Nephron (organoid): ENCODE data around the gene GIT1.

Experiments
- H3K27ac Mint-ChIP-seq, 3 experiments: 2 replicates each; pipeline ENCODE4 v1.8.0; 2020; ENCODE audit warnings: mixed read lengths in 3 of 3, mild to moderate bottlenecking in 2 of 3, moderate library complexity in 1 of 3
- H3K27me3 Mint-ChIP-seq: 2 replicates; pipeline ENCODE4 v1.8.0; 2021; ENCODE audit warnings: low read depth, mild to moderate bottlenecking, moderate library complexity, mixed read lengths
- H3K36me3 Mint-ChIP-seq: 2 replicates; pipeline ENCODE4 v1.8.0; 2020; ENCODE audit warnings: low read depth, mixed read lengths
- H3K4me1 Mint-ChIP-seq: 2 replicates; pipeline ENCODE4 v1.8.0; 2020; ENCODE audit warnings: mixed read lengths
- H3K4me3 Mint-ChIP-seq, 3 experiments: 2 replicates each; pipeline ENCODE4 v1.8.0; 2020; ENCODE audit warnings: mild to moderate bottlenecking in 3 of 3, mixed read lengths in 3 of 3, moderate library complexity in 2 of 3
- H3K9me3 Mint-ChIP-seq: 2 replicates; pipeline ENCODE4 v1.8.0; 2020; ENCODE audit warnings: mixed read lengths
- CTCF ChIP-seq, 3 experiments: fragments of 200-600 bp; sonication (generic); IDR thresholded peaks; one replicate each; pipeline ENCODE4 v1.5.0; 2021; ENCODE audit warnings: antibody characterized with exemption in 3 of 3; ENCODE audit not compliant: unreplicated experiment in 3 of 3

Gene GIT1

GRCh38 chr17:29576214-29577000 lies 13.0 kb downstream of the GIT1 start:
- peaks cover 22% of the 10 kb centered on the region for H3K4me1 Mint-ChIP-seq
- H3K36me3 Mint-ChIP-seq: peaks cover 20% of the 10 kb centered on the region
- no peaks in the 10 kb centered on the region for H3K9me3 Mint-ChIP-seq
- TF ChIP-seq CTCF (IDR thresholded peaks at IDR 0.05; ENCODE audit: unreplicated experiment in 3 of 3): no peak
- no peak overlapping the region for H3K4me3 Mint-ChIP-seq
- no peaks in the 10 kb centered on the region for H3K27me3 Mint-ChIP-seq
- H3K27ac Mint-ChIP-seq: no peak overlapping the region

DNA sequence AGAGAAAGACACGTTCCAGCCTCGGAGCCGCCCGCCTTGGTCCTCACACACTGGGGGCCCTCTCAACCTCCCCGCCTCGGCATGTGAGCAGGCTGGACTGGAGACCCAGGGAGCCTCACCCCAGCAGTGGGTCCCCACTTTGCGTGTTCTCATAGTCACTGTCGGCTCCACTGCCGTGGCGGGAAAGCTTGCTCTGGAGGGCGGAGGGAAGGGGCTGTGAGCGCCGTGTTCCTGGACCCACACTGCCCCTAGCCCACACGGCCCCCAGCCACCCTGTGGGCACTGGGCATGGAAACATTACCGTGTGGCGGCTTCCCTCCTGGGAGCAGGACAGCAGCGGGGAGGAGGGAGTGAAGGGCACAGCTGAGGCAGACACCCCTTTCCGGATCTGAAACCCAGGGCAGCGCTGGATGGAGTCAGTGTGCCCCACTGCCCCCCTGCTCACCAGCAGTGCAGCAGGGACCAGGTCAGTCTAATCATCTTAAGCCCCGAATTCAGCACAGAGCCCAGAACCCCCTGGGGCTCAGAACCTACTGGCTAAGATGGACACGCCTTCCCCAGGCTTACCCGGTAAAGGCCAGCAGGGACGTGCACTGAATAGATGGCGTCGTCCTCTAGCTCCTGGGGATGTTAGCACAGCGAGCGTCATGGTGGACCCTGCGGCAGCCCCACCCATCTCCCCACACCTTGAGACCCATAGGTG lies 13.8 kb downstream of the GIT1 start:
- peaks cover 6% of the 10 kb centered on the region for H3K27me3 Mint-ChIP-seq
- H3K27ac Mint-ChIP-seq: no peak overlapping the region
- H3K9me3 Mint-ChIP-seq: no peaks in the 10 kb centered on the region
- H3K36me3 Mint-ChIP-seq: peaks cover 24% of the 10 kb centered on the region
- peaks cover 30% of the 10 kb centered on the region for H3K4me1 Mint-ChIP-seq
- TF ChIP-seq CTCF (IDR thresholded peaks at IDR 0.05; ENCODE audit: unreplicated experiment in 3 of 3): no peak
- no peak overlapping the region for H3K4me3 Mint-ChIP-seq

DNA sequence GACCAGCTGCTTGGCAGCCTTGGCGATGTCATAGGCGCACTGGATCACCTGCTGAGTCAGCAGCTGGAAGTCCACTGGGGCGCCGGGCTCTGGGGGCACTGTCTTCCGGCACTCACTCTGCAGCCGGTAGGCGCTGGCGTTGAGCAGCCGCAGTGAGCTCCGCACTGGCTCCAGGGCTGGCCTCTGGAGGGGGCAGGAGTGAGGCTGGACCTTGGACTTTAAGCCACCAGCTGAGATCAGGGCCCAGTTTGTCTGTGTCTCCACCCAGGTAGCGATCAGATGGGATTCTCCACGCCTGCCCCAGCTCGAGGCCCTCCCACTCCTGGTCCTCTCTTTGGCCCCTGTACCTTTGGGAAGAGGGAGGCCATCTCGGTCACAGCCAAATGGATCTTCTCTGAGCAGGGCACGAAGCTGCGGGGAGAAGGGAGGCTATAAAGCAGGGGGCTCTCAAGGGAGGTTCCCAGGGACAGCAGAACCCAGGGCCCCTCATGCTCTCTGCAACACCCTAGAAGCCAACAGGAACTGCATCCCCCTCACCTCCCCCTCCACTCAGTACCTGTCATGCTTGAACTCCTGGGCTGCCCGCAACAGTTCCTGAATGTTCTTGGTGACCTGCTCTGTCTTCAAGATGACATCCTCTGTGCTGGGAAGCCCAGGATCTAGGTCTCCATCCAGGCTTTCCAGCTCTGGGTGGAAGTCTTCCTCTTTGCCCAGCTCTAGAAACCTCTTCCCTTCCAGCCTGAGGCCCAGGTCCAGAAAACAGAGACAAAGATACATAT lies 14.5 kb downstream of the GIT1 start:
- Mint-ChIP-seq H3K36me3 (peaks cover 19% of the 10 kb centered on the region), H3K9me3 (no peaks in the 10 kb centered on the region), H3K4me1 (peaks cover 26% of the 10 kb centered on the region), H3K27ac (peak overlapping the region in 1 of 3 experiments; percentile 41), H3K4me3 (peak overlapping the region in 1 of 3 experiments; percentile 38), H3K27me3 (peaks cover 9% of the 10 kb centered on the region)
- TF ChIP-seq CTCF (IDR thresholded peaks at IDR 0.05; ENCODE audit: unreplicated experiment in 3 of 3): no peak

- Mint-ChIP-seq H3K36me3 (peaks cover 18% of the 10 kb centered on the region), H3K4me1 (peaks cover 27% of the 10 kb centered on the region), H3K27ac (peak overlapping the region in 1 of 3 experiments; percentile 41), H3K27me3 (peaks cover 10% of the 10 kb centered on the region), H3K4me3 (peak overlapping the region in 1 of 3 experiments; percentile 38), H3K9me3 (no peaks in the 10 kb centered on the region)
- TF ChIP-seq CTCF (IDR thresholded peaks at IDR 0.05; ENCODE audit: unreplicated experiment in 3 of 3): no peak
These were observed 15.3 kb downstream of the GIT1 start for GRCh38 chr17:29573871-29574731.

GRCh38 chr17:29573558-29573869 lies 15.9 kb downstream of the GIT1 start:
- H3K4me3 Mint-ChIP-seq: peak overlapping the region in 2 of 3 experiments; percentile 48 to 64
- H3K36me3 Mint-ChIP-seq: peaks cover 18% of the 10 kb centered on the region
- no peaks in the 10 kb centered on the region for H3K9me3 Mint-ChIP-seq
- H3K27ac Mint-ChIP-seq: peak overlapping the region in 1 of 3 experiments; percentile 47
- H3K4me1 Mint-ChIP-seq: peaks cover 28% of the 10 kb centered on the region
- H3K27me3 Mint-ChIP-seq: peaks cover 13% of the 10 kb centered on the region
- TF ChIP-seq CTCF (IDR thresholded peaks at IDR 0.05; ENCODE audit: unreplicated experiment in 3 of 3): no peak
